ENCODE data around the gene RTN1.

DNA sequence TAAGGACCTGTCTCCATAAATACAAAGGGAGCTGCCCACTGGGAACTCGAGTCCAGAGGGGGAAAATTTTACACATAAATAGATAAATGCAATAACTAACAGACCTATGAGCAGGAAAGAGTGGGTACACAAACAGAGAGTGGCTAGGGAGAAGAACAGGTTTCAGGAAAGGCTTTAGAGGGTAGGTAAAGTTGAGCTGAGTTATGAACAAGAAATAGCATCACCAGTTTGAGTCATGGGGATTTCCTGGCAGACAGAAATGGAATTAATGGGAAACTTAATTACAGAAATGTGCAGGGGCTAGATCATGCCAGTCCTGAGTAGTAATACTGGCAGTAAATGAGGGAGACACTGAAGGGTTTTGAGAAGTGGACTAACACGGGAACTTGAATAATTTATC, 236.0 kb downstream of the RTN1 start:
- TF ChIP-seq, protein P1, sequence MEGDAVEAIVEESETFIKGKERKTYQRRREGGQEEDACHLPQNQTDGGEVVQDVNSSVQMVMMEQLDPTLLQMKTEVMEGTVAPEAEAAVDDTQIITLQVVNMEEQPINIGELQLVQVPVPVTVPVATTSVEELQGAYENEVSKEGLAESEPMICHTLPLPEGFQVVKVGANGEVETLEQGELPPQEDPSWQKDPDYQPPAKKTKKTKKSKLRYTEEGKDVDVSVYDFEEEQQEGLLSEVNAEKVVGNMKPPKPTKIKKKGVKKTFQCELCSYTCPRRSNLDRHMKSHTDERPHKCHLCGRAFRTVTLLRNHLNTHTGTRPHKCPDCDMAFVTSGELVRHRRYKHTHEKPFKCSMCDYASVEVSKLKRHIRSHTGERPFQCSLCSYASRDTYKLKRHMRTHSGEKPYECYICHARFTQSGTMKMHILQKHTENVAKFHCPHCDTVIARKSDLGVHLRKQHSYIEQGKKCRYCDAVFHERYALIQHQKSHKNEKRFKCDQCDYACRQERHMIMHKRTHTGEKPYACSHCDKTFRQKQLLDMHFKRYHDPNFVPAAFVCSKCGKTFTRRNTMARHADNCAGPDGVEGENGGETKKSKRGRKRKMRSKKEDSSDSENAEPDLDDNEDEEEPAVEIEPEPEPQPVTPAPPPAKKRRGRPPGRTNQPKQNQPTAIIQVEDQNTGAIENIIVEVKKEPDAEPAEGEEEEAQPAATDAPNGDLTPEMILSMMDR (IDR thresholded peaks at IDR 0.05): no peak
- TF ChIP-seq MAZ (IDR thresholded peaks at IDR 0.05; ENCODE audit: borderline replicate concordance, low read depth, low read length): no peak
